Fibroblast of lung (primary cell): ENCODE data around the gene TMEM220. TPM values are rescaled to one million over a fixed set of nuclear protein-coding genes. Genes with fewer than 3 reads are reported as not detected.

Experiments
- DNase-seq, 2 donors: peaks; one replicate each; pipeline versions ENCODE4 v3.0.0 to v3.0.0-alpha.2; 2010; ENCODE audit warnings: low read depth in 2 of 2
- H2AFZ ChIP-seq: 2 replicates; pipeline ENCODE4 v1.5.1; 2012; ENCODE audit warnings: low read length, control low read depth, inconsistent platforms
- H3K27ac ChIP-seq: 2 replicates; pipeline ENCODE4 v1.5.1; 2011; ENCODE audit warnings: low read length, control low read depth; ENCODE audit not compliant: insufficient read depth
- H3K27me3 ChIP-seq: 2 replicates; pipeline ENCODE4 v1.5.1; 2011; ENCODE audit warnings: mild to moderate bottlenecking, low read length; ENCODE audit not compliant: control insufficient read depth, insufficient read depth
- H3K36me3 ChIP-seq: 2 replicates; pipeline ENCODE4 v1.5.1; 2011; ENCODE audit warnings: low read length; ENCODE audit not compliant: control insufficient read depth, insufficient read depth
- H3K4me1 ChIP-seq: 2 replicates; pipeline ENCODE4 v1.5.1; 2011; ENCODE audit warnings: low read length; ENCODE audit not compliant: control insufficient read depth, insufficient read depth; ENCODE audit errors: extremely low read depth
- H3K4me2 ChIP-seq: 2 replicates; pipeline ENCODE4 v1.5.1; 2011; ENCODE audit warnings: low read length, control low read depth; ENCODE audit not compliant: insufficient read depth; ENCODE audit errors: extremely low read depth
- H3K4me3 ChIP-seq, 4 experiments: fragments of 200-600 bp in 1 of 4; sonication (generic) in 1 of 4; replicated peaks in 1 of 4; 2 replicates each; pipeline ENCODE4 v1.5.1; 2011 to 2016; ENCODE audit warnings: low read length in 4 of 4, low read depth in 3 of 4, mild to moderate bottlenecking in 3 of 4, control low read depth in 2 of 4, inconsistent platforms in 1 of 4, mixed read lengths in 1 of 4; ENCODE audit not compliant: insufficient read depth in 1 of 4; ENCODE audit errors: control extremely low read depth in 1 of 4
- H3K79me2 ChIP-seq: 2 replicates; pipeline ENCODE4 v1.5.1; 2012; ENCODE audit warnings: mild to moderate bottlenecking, low read length, inconsistent platforms; ENCODE audit not compliant: control insufficient read depth, insufficient read depth
- H3K9ac ChIP-seq: 2 replicates; pipeline ENCODE4 v1.5.1; 2011; ENCODE audit warnings: mild to moderate bottlenecking, low read length, control low read depth; ENCODE audit not compliant: insufficient read depth
- H3K9me3 ChIP-seq: 2 replicates; pipeline ENCODE4 v1.5.1; 2012; ENCODE audit warnings: low read depth, low read length; ENCODE audit not compliant: control insufficient read depth, insufficient read depth
- H4K20me1 ChIP-seq: 2 replicates; pipeline ENCODE4 v1.5.1; 2011; ENCODE audit warnings: low read length; ENCODE audit not compliant: control insufficient read depth, insufficient read depth; ENCODE audit errors: extremely low read depth
- CTCF ChIP-seq, 2 donors: IDR thresholded peaks in 1 of 2; conservative IDR thresholded peaks in 1 of 2; 1 replicate in 1 of 2; 2 replicates in 1 of 2; pipeline ENCODE4 v1.5.1; 2011 to 2012; ENCODE audit warnings: low read length in 2 of 2, control low read depth in 1 of 2, inconsistent platforms in 1 of 2, low read depth in 1 of 2, mild to moderate bottlenecking in 1 of 2
- EZH2 ChIP-seq: IDR thresholded peaks from 2 replicates; pipeline ENCODE4 v1.5.1; 2012; ENCODE audit warnings: low read length, control low read depth, mild to moderate bottlenecking; ENCODE audit errors: missing control alignments
- polyA plus RNA-seq, 2 donors: library from polyadenylated mRNA; depleted of rRNA in 1 of 2; stranded (reverse) in 1 of 2; unstranded in 1 of 2; fragments of >200 nt; gene quantifications; 2 replicates each; pipeline ENCODE4 v1.2.1, GENCODE V29; 2011 to 2012; ENCODE audit warnings: missing spikeins in 1 of 2
- total RNA-seq: library from RNA; depleted of rRNA; stranded (reverse); fragments of >200 nt; gene quantifications from 2 replicates; pipeline ENCODE4 v1.2.1, GENCODE V29; 2014

The TMEM220 gene
- total and polyA plus RNA-seq, 2 donors (not counting 1 experiment from before 2014, with no cell fraction given), result 4.1 to 4.3 TPM

- DNase-seq, result no peak
- no peaks in the 10 kb centered on the region for H3K79me2 ChIP-seq
- H3K27ac ChIP-seq, result no peak overlapping the region
- H4K20me1 ChIP-seq, result no peaks in the 10 kb centered on the region
- H3K4me1 ChIP-seq, result no peaks in the 10 kb centered on the region
- no peak overlapping the region for H2AFZ ChIP-seq
- TF ChIP-seq EZH2 (no peak), CTCF (conservative IDR thresholded peaks at IDR 0.05 in 1 of 2, IDR thresholded peaks at IDR 0.05 in 1 of 2; ENCODE audit: low read depth in 1 of 2, low read length in 2 of 2) (no peak)
- no peaks in the 10 kb centered on the region for H3K9me3 ChIP-seq
- H3K4me2 ChIP-seq, result no peak overlapping the region
- no peak overlapping the region for H3K4me3 ChIP-seq
- no peaks in the 10 kb centered on the region for H3K27me3 ChIP-seq
- H3K9ac ChIP-seq, result no peak overlapping the region
- H3K36me3 ChIP-seq, result no peaks in the 10 kb centered on the region
Measured at GRCh38 chr17:10767232-10767631, 37.4 kb upstream of the TMEM220 start.

- no peaks in the 10 kb centered on the region for H4K20me1 ChIP-seq
- no peaks in the 10 kb centered on the region for H3K4me1 ChIP-seq
- TF ChIP-seq CTCF (conservative IDR thresholded peaks at IDR 0.05 in 1 of 2, IDR thresholded peaks at IDR 0.05 in 1 of 2; ENCODE audit: low read depth in 1 of 2, low read length in 2 of 2), result no peak
- H3K27me3 ChIP-seq, result no peaks in the 10 kb centered on the region
- no peaks in the 10 kb centered on the region for H3K9me3 ChIP-seq
- no peak overlapping the region for H3K4me2 ChIP-seq
- no peak for DNase-seq
- H3K27ac ChIP-seq, result no peak overlapping the region
- H3K79me2 ChIP-seq, result no peaks in the 10 kb centered on the region
- H3K9ac ChIP-seq, result no peak overlapping the region
- no peak overlapping the region for H3K4me3 ChIP-seq
- no peak overlapping the region for H2AFZ ChIP-seq
- no peaks in the 10 kb centered on the region for H3K36me3 ChIP-seq
Measured at GRCh38 chr17:10762037-10762436, 32.2 kb upstream of the TMEM220 start.

GRCh38 chr17:10761281-10761680, 31.5 kb upstream of the TMEM220 start:
- H3K9me3 ChIP-seq, result no peaks in the 10 kb centered on the region
- no peak overlapping the region for H3K9ac ChIP-seq
- no peak overlapping the region for H2AFZ ChIP-seq
- no peak for TF ChIP-seq EZH2
- no peak for TF ChIP-seq CTCF (conservative IDR thresholded peaks at IDR 0.05 in 1 of 2, IDR thresholded peaks at IDR 0.05 in 1 of 2; ENCODE audit: low read depth in 1 of 2, low read length in 2 of 2)
- no peak for DNase-seq
- H3K27ac ChIP-seq, result no peak overlapping the region
- H3K4me1 ChIP-seq, result no peaks in the 10 kb centered on the region
- H3K79me2 ChIP-seq, result no peaks in the 10 kb centered on the region
- no peak overlapping the region for H3K4me2 ChIP-seq
- no peaks in the 10 kb centered on the region for H3K36me3 ChIP-seq
- no peaks in the 10 kb centered on the region for H3K27me3 ChIP-seq
- H3K4me3 ChIP-seq, result no peak overlapping the region
- no peaks in the 10 kb centered on the region for H4K20me1 ChIP-seq
